GM21529 (cell line): ENCODE measurements around the gene SLC34A1.

ENCODE experiments used
- ATAC-seq: cut with Tn5 transposase; IDR thresholded peaks from one replicate; pipeline ENCODE4 v1.9.1; 2021; ENCODE audit not compliant: unreplicated experiment

Gene SLC34A1

GRCh38 chr5:177385720-177386119 is 1.5 kb downstream of the SLC34A1 start:
- no peak for ATAC-seq

- ATAC-seq: no peak
These were observed 2.3 kb downstream of the SLC34A1 start for GRCh38 chr5:177386542-177386941.

- ATAC-seq: no peak
These were observed 3.2 kb downstream of the SLC34A1 start for GRCh38 chr5:177387405-177387804.

- ATAC-seq: no peak
These were observed 4.4 kb downstream of the SLC34A1 start for GRCh38 chr5:177388521-177389052.

GRCh38 chr5:177389241-177390169 is 5.3 kb downstream of the SLC34A1 start:
- peak; percentile 70 for ATAC-seq

GRCh38 chr5:177390363-177391300 is 6.4 kb downstream of the SLC34A1 start:
- peak; percentile 54 for ATAC-seq

GRCh38 chr5:177392765-177393164 is 8.5 kb downstream of the SLC34A1 start:
- ATAC-seq: no peak

GRCh38 chr5:177393206-177393765 is 9.1 kb downstream of the SLC34A1 start:
- ATAC-seq: no peak

- no peak for ATAC-seq
These were observed 9.8 kb downstream of the SLC34A1 start for GRCh38 chr5:177393990-177394389.

- ATAC-seq: no peak
These were observed 11.8 kb downstream of the SLC34A1 start for GRCh38 chr5:177396078-177396477.

- no peak for ATAC-seq
These were observed 12.6 kb downstream of the SLC34A1 start for GRCh38 chr5:177396807-177397206.

GRCh38 chr5:177397875-177398390 is 13.7 kb downstream of the SLC34A1 start:
- ATAC-seq: no peak

GRCh38 chr5:177399997-177400868 is 16.0 kb downstream of the SLC34A1 start, which contains the start of gene PFN3:
PFN3 (minus strand) TSS chr5:177400661; CDS start chr5:177400576, 85 bp downstream.
- no peak for ATAC-seq

- no peak for ATAC-seq
These were observed 18.2 kb downstream of the SLC34A1 start for GRCh38 chr5:177402271-177403043.

- ATAC-seq: peak; percentile 26
These were observed 19.0 kb downstream of the SLC34A1 start for GRCh38 chr5:177403102-177403791.

GRCh38 chr5:177403792-177404640 is 19.8 kb downstream of the SLC34A1 start:
- ATAC-seq: peak; percentile 80

- no peak for ATAC-seq
These were observed 20.5 kb downstream of the SLC34A1 start for GRCh38 chr5:177404641-177405179.
